HG02970 (cell line): Measurements from ENCODE around the gene DOCK8.

Experiments used
- ATAC-seq: cut with Tn5 transposase; IDR thresholded peaks from one replicate; pipeline ENCODE4 v1.9.1; 2021; ENCODE audit warnings: mild to moderate bottlenecking, moderate library complexity, moderate number of reproducible peaks; ENCODE audit not compliant: unreplicated experiment, low FRiP score

The DOCK8 gene

GRCh38 chr9:479971-480350 lies 265.3 kb downstream of the DOCK8 start:
- ATAC-seq: no peak

- ATAC-seq: no peak
Observed at GRCh38 chr9:482739-483138, 268.1 kb downstream of the DOCK8 start.

DNA sequence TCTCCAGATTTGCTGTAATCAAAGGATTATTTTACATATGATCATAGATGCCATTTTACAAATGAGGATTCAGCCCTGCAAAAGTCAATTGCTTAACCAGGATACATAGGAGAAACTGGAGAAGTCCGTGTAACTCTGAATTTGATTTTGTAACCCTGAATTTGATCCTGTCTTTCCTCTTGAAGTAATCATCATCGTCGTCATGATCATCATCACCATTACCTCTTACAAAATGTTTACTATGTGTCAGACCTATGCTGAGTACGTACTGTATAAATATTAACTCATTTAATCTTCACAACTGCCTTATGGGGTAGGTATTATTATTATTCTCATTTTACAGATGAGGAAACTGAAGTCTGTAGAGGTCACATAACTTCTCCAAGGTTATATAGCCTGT lies 271.5 kb downstream of the DOCK8 start:
- ATAC-seq: no peak

DNA sequence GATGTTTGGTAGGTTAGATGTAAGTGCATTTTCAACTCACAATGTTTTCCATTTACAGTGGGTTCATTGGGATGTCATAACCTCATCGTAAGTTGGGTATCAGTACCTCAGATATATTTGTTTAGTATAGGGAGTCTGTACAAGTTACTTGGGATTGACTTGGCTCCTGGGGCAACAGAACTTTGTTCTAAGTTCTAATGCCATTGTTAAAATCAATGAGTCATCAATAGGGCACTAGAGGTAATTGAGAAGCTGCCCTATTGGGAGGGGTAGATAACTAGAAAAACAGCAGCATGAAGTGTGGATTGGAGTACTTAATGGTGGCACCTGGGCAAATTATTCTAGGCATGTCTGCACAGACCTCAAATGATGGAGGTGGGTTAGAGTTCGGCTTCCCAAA lies 272.8 kb downstream of the DOCK8 start:
- no peak for ATAC-seq

GRCh38 chr9:488448-488847 lies 273.8 kb downstream of the DOCK8 start:
- ATAC-seq: no peak

DNA sequence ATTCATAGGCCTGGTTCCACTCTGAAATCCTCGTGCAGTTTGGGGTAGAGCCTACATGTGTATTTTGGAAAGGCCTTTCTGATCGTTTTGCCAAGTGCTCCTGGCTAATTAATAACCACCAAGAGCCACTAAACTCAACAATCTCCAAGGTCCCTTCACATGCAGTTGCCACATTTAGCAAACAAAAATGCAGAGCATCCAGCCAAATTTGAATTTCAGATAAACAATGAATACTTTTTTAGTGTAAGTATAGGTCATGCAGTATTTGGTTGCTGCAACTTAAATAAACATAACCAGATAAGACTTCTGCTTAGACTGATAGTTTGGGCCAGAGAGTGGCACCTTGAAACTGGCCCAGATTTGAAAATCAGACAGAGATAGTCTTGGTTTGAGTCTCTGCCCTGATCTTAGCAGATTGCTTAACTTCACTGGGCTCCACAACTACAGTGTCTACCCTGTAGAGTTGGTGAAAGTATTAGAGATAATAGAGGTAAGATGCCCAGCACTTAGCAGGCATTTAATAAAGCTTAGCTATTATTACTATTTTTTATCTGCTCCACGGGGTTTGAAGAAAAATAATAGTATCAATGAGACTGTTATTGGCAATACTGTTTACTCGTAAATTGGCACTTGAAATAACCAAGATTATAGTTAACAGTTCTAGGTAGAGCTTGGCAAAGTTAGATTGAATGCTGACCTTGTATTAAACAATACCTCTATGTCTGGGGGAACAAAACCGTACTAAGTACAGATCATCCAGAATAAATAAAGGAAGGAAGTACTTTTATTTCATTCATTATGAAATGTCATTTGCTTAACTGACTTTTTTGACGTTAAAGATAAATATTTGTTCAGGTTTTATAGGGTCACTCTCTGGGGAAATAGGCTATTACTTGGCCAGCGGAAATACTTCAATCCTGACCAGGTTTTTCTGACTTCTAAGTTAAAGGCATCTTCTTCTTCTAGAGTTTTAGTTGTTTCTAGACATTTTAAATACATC lies 274.8 kb downstream of the DOCK8 start:
- ATAC-seq: no peak

DNA sequence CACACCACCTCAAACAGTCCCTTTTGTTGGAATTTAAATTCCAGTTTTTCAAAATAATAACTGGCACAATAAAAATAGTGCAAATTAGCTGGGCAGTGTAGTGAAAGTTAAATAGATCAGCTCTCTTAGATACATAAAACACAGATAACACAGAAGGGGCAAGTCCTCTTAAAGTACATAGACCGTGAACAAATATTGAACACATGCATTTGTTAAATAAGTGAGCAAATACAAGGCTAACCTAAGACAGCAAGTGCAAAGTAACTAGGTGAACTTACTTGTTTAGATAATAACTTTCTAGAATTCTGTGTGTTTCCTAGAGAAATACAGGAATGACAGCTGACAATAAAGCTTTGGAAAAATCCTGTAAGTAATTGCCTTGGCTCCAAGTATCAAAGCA lies 280.1 kb downstream of the DOCK8 start:
- no peak for ATAC-seq

GRCh38 chr9:495739-496138 lies 281.1 kb downstream of the DOCK8 start:
- ATAC-seq: no peak

GRCh38 chr9:503326-503725 lies 288.7 kb downstream of the DOCK8 start:
- no peak for ATAC-seq

GRCh38 chr9:503881-504852 lies 289.5 kb downstream of the DOCK8 start, which contains the start of gene KANK1:
TSS of gene KANK1 (plus strand) at chr9:504695.
- ATAC-seq: peak; percentile 84

DNA sequence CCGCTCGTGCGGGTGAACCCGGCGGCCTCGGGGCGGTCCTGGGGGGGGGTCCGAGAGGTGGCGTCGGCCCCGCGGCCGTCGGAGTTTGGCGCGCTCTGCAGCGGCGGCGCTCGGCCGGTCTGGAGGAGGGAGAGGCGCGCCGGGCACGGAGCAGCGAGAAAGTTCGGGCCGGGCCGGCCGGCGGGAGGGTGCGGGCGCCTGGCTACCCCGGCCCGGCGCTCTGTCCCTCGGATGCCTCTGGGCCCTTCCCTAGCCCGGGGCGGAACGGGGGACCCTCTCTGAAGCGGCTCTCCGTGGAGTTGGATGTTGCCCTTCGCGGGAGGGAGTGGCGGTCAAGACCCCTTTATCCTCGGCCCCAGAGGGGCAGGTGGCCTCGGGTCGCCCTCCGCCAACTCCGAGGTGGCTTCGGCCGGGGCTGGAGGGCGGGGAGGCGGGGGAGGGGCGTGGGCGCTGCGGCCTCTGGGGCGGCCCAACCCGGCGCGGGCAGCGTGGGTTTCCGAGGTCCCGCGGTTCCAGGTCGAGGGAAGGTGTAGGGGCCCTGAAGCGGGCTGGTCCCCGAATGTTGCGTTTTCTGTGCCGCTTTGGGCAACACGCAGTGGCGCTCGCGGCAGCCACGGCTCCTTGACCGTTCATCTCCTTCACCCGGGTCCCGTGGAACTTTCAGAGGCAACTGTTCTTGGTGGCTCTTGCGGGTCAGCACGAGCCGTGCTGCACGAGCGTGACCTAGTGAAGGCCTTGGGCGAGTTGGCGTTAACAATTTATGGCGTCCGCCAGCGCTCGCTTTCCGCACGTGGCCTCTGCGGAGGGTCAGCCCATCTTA lies 290.5 kb downstream of the DOCK8 start:
- ATAC-seq: peak; percentile 18

- no peak for ATAC-seq
Observed at GRCh38 chr9:505741-506059, 291.0 kb downstream of the DOCK8 start.

DNA sequence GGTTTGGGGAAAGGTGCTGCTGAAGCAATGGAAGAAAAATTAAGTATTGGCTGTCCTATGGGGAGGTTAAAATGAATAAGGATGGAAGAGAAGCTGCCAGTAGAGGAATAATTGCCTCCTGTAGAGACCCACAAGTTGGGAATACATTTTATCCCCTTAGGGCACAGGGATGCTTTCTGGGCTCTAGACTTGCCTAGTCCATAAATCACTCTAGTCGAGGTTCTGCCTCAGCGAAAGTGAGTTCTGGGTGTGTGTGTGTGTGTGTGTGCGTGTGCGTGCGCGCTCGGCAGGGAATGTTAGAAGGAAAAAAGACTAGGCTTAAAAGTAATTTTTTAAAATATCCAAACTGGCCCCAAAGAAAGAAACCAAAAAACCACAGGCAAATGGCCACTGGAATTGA lies 291.6 kb downstream of the DOCK8 start:
- no peak for ATAC-seq

DNA sequence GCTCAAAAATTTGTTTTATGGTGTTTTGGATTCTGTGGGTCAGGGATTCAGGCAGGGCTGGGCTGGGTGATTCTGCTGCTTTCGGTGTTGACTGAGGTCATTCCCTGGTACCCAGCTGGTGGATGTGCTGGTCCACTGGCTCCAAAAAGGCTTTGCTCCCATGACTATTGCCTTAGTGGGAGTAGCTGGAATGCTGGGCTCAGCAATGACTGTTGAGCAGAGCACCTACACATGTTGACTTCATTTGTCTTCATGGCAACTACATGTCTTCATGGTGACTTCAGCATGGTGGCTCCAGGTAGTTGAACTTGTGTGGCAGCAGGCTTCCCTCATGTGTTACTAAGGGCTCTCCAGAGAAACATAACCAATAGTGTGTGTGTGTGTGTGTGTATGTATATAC lies 297.2 kb downstream of the DOCK8 start:
- no peak for ATAC-seq

- ATAC-seq: no peak
Observed at GRCh38 chr9:512555-513272, 298.0 kb downstream of the DOCK8 start.
